ENCODE measurements around the gene SKOR1.

GRCh38 chr15:67808821-67809220 is 16.5 kb upstream of the SKOR1 start:
- TF ChIP-seq EZH2 (IDR thresholded peaks at IDR 0.05; ENCODE audit: low read length, missing control alignments) (no peak), CTCF (conservative IDR thresholded peaks at IDR 0.05 in 1 of 2, IDR thresholded peaks at IDR 0.05 in 1 of 2; ENCODE audit: low read depth in 1 of 2, low read length in 2 of 2) (no peak)

All from fibroblast of lung (primary cell).